ENCODE data around the gene JUP. TPM values are rescaled to one million over a fixed set of nuclear protein-coding genes. Genes with fewer than 3 reads are reported as not detected.

JUP gene
- total and polyA plus RNA-seq, 2 of the 13 experiments (the other 11 are each of a cell fraction or from before 2014, with no cell fraction given), result 12.1 to 20.6 TPM

- in situ Hi-C loops (cut with HindIII; ENCODE audit: extremely low pct_ligation_motif_present, low pct_unique_long_range_greater_than_20kb), result loop anchor here (5.0 kb wide), 2 partner anchors 64 to 219 kb away; no protein-coding TSS in a partner anchor
- no peak overlapping the region for H2AFZ ChIP-seq (ENCODE audit: low read length)
- peaks cover 38% of the 10 kb centered on the region for H3K4me1 ChIP-seq (ENCODE audit: insufficient read depth, low read length)
- intact Hi-C loops (cut with micrococcal nuclease; ENCODE audit: unreplicated experiment), result loop anchor here (1.0 kb wide), 2 partner anchors 63 to 221 kb away; no protein-coding TSS in a partner anchor
- 92% methylated on average over 4 of the region's 5 CpGs for WGBS (ENCODE audit: low lambda C conversion rate)
- no peak overlapping the region for H3K9ac ChIP-seq (ENCODE audit: insufficient read depth, low read depth, low read length)
- no peak overlapping the region for H3K4me2 ChIP-seq (ENCODE audit: low read depth, low read length)
- H3K36me3 ChIP-seq (replicated peaks in 1 of 2; ENCODE audit: control insufficient read depth in 1 of 2, insufficient read depth in 2 of 2, low read length in 2 of 2), result no peaks in the 10 kb centered on the region
- H3K9me3 ChIP-seq (ENCODE audit: low read length), result no peaks in the 10 kb centered on the region
- no peak overlapping the region for H3K27ac ChIP-seq (ENCODE audit: extremely low read length, insufficient read depth, low read length)
- peaks cover 14 to 58% of the 10 kb centered on the region in 2 experiments for H3K27me3 ChIP-seq (ENCODE audit: control insufficient read depth in 1 of 2, insufficient read depth in 2 of 2, low read length in 2 of 2)
- H4K20me1 ChIP-seq (ENCODE audit: insufficient read depth, low read length), result no peaks in the 10 kb centered on the region
- ATAC-seq (no peak), DNase-seq (ENCODE audit: low spot score) (no peak), FAIRE-seq (no peak)
- 0 out of 2 replicates have a peak, but pooled peaks have one; percentile 16 for TF ChIP-seq ZNF607 (CRISPR knock-in tag; IDR thresholded peaks at IDR 0.05; ENCODE audit: borderline replicate concordance)
- no peak for TF ChIP-seq ATF3 (CRISPR knock-in tag; IDR thresholded peaks at IDR 0.05)
- no peak for TF ChIP-seq RFX1 (IDR thresholded peaks at IDR 0.05)
- ChIA-PET POLR2A (no interaction called here), CTCF (ENCODE audit: low intra/inter-chr PET ratio, low total read pairs) (interaction anchor here (1.3 to 3.8 kb wide), 7 partner anchors 48 to 221 kb away, joined by 3 to 97 read pairs (median 9); partner anchors contain the start of genes FKBP10, JUP and P3H4)
- no peaks in the 10 kb centered on the region for H3K79me2 ChIP-seq (ENCODE audit: insufficient read depth, low read length)
- no peak overlapping the region for H3K4me3 ChIP-seq (replicated peaks in 1 of 3; ENCODE audit: insufficient read depth in 1 of 3, low read depth in 2 of 3, low read length in 3 of 3)
- no TSS peak for BruUV-seq (replicated peaks)
Measured at GRCh38 chr17:41738801-41739112, 47.8 kb downstream of the JUP start.

GRCh38 chr17:41738077-41738800 lies 48.3 kb downstream of the JUP start:
- no peaks in the 10 kb centered on the region for H3K36me3 ChIP-seq (replicated peaks in 1 of 2; ENCODE audit: control insufficient read depth in 1 of 2, insufficient read depth in 2 of 2, low read length in 2 of 2)
- no TSS peak for BruUV-seq (replicated peaks)
- ATAC-seq (peak; percentile 79), DNase-seq (ENCODE audit: low spot score) (peak; percentile 78), FAIRE-seq (peak; percentile 90)
- peak overlapping the region; percentile 91 for H2AFZ ChIP-seq (ENCODE audit: low read length)
- peak overlapping the region; percentile 66 for H3K4me2 ChIP-seq (ENCODE audit: low read depth, low read length)
- peaks cover 18 to 59% of the 10 kb centered on the region in 2 experiments for H3K27me3 ChIP-seq (ENCODE audit: control insufficient read depth in 1 of 2, insufficient read depth in 2 of 2, low read length in 2 of 2)
- no peak overlapping the region for H3K27ac ChIP-seq (ENCODE audit: extremely low read length, insufficient read depth, low read length)
- H4K20me1 ChIP-seq (ENCODE audit: insufficient read depth, low read length), result no peaks in the 10 kb centered on the region
- in situ Hi-C loops (cut with HindIII; ENCODE audit: extremely low pct_ligation_motif_present, low pct_unique_long_range_greater_than_20kb) (loop anchor here (5.0 kb wide), 2 partner anchors 64 to 219 kb away; no protein-coding TSS in a partner anchor), intact Hi-C loops (cut with micrococcal nuclease; ENCODE audit: unreplicated experiment) (loop anchor here (1.0 kb wide), 2 partner anchors 63 to 221 kb away; no protein-coding TSS in a partner anchor)
- H3K4me3 ChIP-seq (replicated peaks in 1 of 3; ENCODE audit: insufficient read depth in 1 of 3, low read depth in 2 of 3, low read length in 3 of 3), result peak overlapping the region in 1 of 3 experiments; percentile 23; a peak in 2 of 6 replicates
- ChIA-PET CTCF (ENCODE audit: low intra/inter-chr PET ratio, low total read pairs) (interaction anchor here (0.8 to 3.8 kb wide), 9 partner anchors 34 to 222 kb away, joined by 3 to 97 read pairs (median 7); partner anchors contain the start of genes FKBP10, JUP and P3H4), POLR2A (interaction anchor here (0.9 to 1.5 kb wide), 6 partner anchors 35 to 64 kb away, joined by 3 to 6 read pairs (median 4); partner anchors contain the start of gene JUP)
- peak overlapping the region; percentile 43 for H3K9ac ChIP-seq (ENCODE audit: insufficient read depth, low read depth, low read length)
- no peaks in the 10 kb centered on the region for H3K79me2 ChIP-seq (ENCODE audit: insufficient read depth, low read length)
- H3K4me1 ChIP-seq (ENCODE audit: insufficient read depth, low read length), result peaks cover 38% of the 10 kb centered on the region
- no peaks in the 10 kb centered on the region for H3K9me3 ChIP-seq (ENCODE audit: low read length)
- WGBS (ENCODE audit: low lambda C conversion rate), result 26% methylated on average over 10 of the region's 10 CpGs
- peak; percentile 45; the same call in 1 of the 2 replicates for TF ChIP-seq ZBTB33 (CRISPR knock-in tag; IDR thresholded peaks at IDR 0.05)
- no peak for TF ChIP-seq CREBL2 (CRISPR knock-in tag; IDR thresholded peaks at IDR 0.05; ENCODE audit: borderline replicate concordance)
- TF ChIP-seq ZNF543 (CRISPR knock-in tag; IDR thresholded peaks at IDR 0.05), result no peak
- no peak for TF ChIP-seq PRDM15 (CRISPR knock-in tag; IDR thresholded peaks at IDR 0.05)
- TF ChIP-seq NKX3-1 (CRISPR knock-in tag; IDR thresholded peaks at IDR 0.05), result no peak
- TF ChIP-seq SP5 (CRISPR knock-in tag; IDR thresholded peaks at IDR 0.05; ENCODE audit: borderline replicate concordance, low read depth), result peak; percentile 20; the same call in 1 of the 2 replicates
- no peak for TF ChIP-seq GABPA (IDR thresholded peaks at IDR 0.05; ENCODE audit: low read depth, low read length)
- no peak for TF ChIP-seq GABPA (CRISPR knock-in tag; IDR thresholded peaks at IDR 0.05; ENCODE audit: low read depth)
